Fibroblast of mammary gland (primary cell): ENCODE data around the gene ZNF292.
"Not testable (repeated sequence)": the region's sequence is repeated elsewhere in the genome, so short reads cannot be mapped to it uniquely, and the experiment has no call there.

ENCODE experiments used
- DNase-seq: peaks from one replicate; pipeline ENCODE4 v3.0.0-alpha.2; 2010; ENCODE audit warnings: low read depth
- H3K4me3 ChIP-seq: 2 replicates; pipeline ENCODE4 v1.5.1; 2011; ENCODE audit warnings: low read depth, mild to moderate bottlenecking, low read length, moderate library complexity; ENCODE audit not compliant: control insufficient read depth
- TF ChIP-seq, protein P1 (sequence below): conservative IDR thresholded peaks from 2 replicates; pipeline ENCODE4 v1.5.1; 2011; ENCODE audit warnings: low read depth, low read length, inconsistent platforms; ENCODE audit not compliant: control insufficient read depth, insufficient read depth

ZNF292 gene

GRCh38 chr6:87122477-87122876 lies 32.9 kb upstream of the ZNF292 start:
- DNase-seq, result no peak
- TF ChIP-seq, protein P1, sequence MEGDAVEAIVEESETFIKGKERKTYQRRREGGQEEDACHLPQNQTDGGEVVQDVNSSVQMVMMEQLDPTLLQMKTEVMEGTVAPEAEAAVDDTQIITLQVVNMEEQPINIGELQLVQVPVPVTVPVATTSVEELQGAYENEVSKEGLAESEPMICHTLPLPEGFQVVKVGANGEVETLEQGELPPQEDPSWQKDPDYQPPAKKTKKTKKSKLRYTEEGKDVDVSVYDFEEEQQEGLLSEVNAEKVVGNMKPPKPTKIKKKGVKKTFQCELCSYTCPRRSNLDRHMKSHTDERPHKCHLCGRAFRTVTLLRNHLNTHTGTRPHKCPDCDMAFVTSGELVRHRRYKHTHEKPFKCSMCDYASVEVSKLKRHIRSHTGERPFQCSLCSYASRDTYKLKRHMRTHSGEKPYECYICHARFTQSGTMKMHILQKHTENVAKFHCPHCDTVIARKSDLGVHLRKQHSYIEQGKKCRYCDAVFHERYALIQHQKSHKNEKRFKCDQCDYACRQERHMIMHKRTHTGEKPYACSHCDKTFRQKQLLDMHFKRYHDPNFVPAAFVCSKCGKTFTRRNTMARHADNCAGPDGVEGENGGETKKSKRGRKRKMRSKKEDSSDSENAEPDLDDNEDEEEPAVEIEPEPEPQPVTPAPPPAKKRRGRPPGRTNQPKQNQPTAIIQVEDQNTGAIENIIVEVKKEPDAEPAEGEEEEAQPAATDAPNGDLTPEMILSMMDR, result no peak
- no peak overlapping the region for H3K4me3 ChIP-seq

GRCh38 chr6:87124074-87124473 lies 31.3 kb upstream of the ZNF292 start:
- no peak overlapping the region for H3K4me3 ChIP-seq
- TF ChIP-seq, protein P1, result no peak
- DNase-seq, result no peak

GRCh38 chr6:87126501-87126900 lies 28.9 kb upstream of the ZNF292 start:
- TF ChIP-seq, protein P1, result no peak
- DNase-seq, result no peak
- H3K4me3 ChIP-seq, result no peak overlapping the region

- no peak for DNase-seq
- TF ChIP-seq, protein P1, result no peak
- H3K4me3 ChIP-seq, result no peak overlapping the region
Measured at GRCh38 chr6:87127737-87128136, 27.6 kb upstream of the ZNF292 start.

- no peak for DNase-seq
- TF ChIP-seq, protein P1, result no peak
- no peak overlapping the region for H3K4me3 ChIP-seq
Measured at GRCh38 chr6:87136963-87137362, 18.4 kb upstream of the ZNF292 start.

GRCh38 chr6:87139236-87139635 lies 16.1 kb upstream of the ZNF292 start:
- H3K4me3 ChIP-seq, result no peak overlapping the region
- TF ChIP-seq, protein P1, result peak; percentile 74
- DNase-seq, result peak; percentile 68

- H3K4me3 ChIP-seq, DNase-seq: not testable (repeated sequence)
Measured at GRCh38 chr6:87139927-87140326, 15.4 kb upstream of the ZNF292 start.
